Keratinocyte (primary cell): ENCODE data around the gene RANBP3L. TPM values are rescaled to one million over a fixed set of nuclear protein-coding genes. Genes with fewer than 3 reads are reported as not detected.

Experiments
- DNase-seq: peaks from one replicate; pipeline ENCODE4 v3.0.0-alpha.2; 2011; ENCODE audit warnings: low read depth, missing footprints, low spot score
- FAIRE-seq: peaks from 2 replicates; lab custom pipeline; 2011; peaks lifted over from hg19 to GRCh38; lab: Jason Lieb, UNC
- H2AFZ ChIP-seq: 2 replicates; pipeline ENCODE4 v1.6.0; 2012; ENCODE audit warnings: low read length, control low read depth, inconsistent platforms; ENCODE audit not compliant: control insufficient read depth
- H3K27ac ChIP-seq: 2 replicates; pipeline ENCODE4 v1.5.1; 2011; ENCODE audit warnings: low read length; ENCODE audit not compliant: control insufficient read depth, insufficient read depth
- H3K27me3 ChIP-seq: 3 replicates; pipeline ENCODE4 v1.6.0; 2011; ENCODE audit warnings: low read length; ENCODE audit not compliant: control insufficient read depth, insufficient read depth; ENCODE audit errors: extremely low read depth
- H3K36me3 ChIP-seq, 2 experiments: 2 replicates in 1 of 2; 3 replicates in 1 of 2; pipeline ENCODE4 v1.5.1; 2011; ENCODE audit warnings: low read length in 2 of 2, mild to moderate bottlenecking in 1 of 2; ENCODE audit not compliant: control insufficient read depth in 2 of 2, insufficient read depth in 2 of 2; ENCODE audit errors: extremely low read depth in 1 of 2
- H3K4me1 ChIP-seq: 3 replicates; pipeline ENCODE4 v1.5.1; 2011; ENCODE audit warnings: low read length; ENCODE audit not compliant: control insufficient read depth, insufficient read depth; ENCODE audit errors: extremely low read depth
- H3K4me2 ChIP-seq: 3 replicates; pipeline ENCODE4 v1.6.0; 2011; ENCODE audit warnings: low read depth, low read length; ENCODE audit not compliant: control insufficient read depth, insufficient read depth; ENCODE audit errors: extremely low read depth
- H3K4me3 ChIP-seq, 3 experiments: fragments of 200-600 bp in 1 of 3; sonication (generic) in 1 of 3; 2 replicates in 2 of 3; 3 replicates in 1 of 3; pipeline ENCODE4 v1.5.1; 2011 to 2016; ENCODE audit warnings: low read length in 3 of 3, mild to moderate bottlenecking in 3 of 3, control low read depth in 2 of 3, inconsistent platforms in 1 of 3, low read depth in 1 of 3, mixed read lengths in 1 of 3, mixed run types in 1 of 3, moderate library complexity in 1 of 3; ENCODE audit not compliant: control insufficient read depth in 2 of 3, insufficient read depth in 2 of 3; ENCODE audit errors: extremely low read depth in 1 of 3
- H3K79me2 ChIP-seq: 2 replicates; pipeline ENCODE4 v1.6.0; 2012; ENCODE audit warnings: low read length; ENCODE audit not compliant: control insufficient read depth, insufficient read depth
- H3K9ac ChIP-seq: 3 replicates; pipeline ENCODE4 v1.6.0; 2011; ENCODE audit warnings: low read length; ENCODE audit not compliant: control insufficient read depth, insufficient read depth; ENCODE audit errors: extremely low read depth
- H3K9me1 ChIP-seq: 3 replicates; pipeline ENCODE4 v1.6.0; 2011; ENCODE audit warnings: low read length; ENCODE audit not compliant: control insufficient read depth, insufficient read depth; ENCODE audit errors: extremely low read depth
- H3K9me3 ChIP-seq: 2 replicates; pipeline ENCODE4 v1.5.1; 2012; ENCODE audit warnings: low read depth, low read length; ENCODE audit not compliant: control insufficient read depth
- H4K20me1 ChIP-seq: 3 replicates; pipeline ENCODE4 v1.6.0; 2011; ENCODE audit warnings: low read length; ENCODE audit not compliant: control insufficient read depth, insufficient read depth; ENCODE audit errors: extremely low read depth
- EZH2 ChIP-seq: IDR thresholded peaks from one replicate; pipeline ENCODE4 v1.6.1; 2012; ENCODE audit warnings: inconsistent platforms, mild to moderate bottlenecking, low read length, moderate library complexity
- dilution Hi-C: fragments of 300-500 bp; cut with MboI; formaldehyde crosslinking; loops from one replicate; pipeline ENCODE4 v1.7.0; 2020; ENCODE audit warnings: low sequenced_read_pairs; ENCODE audit not compliant: extremely low pct_ligation_motif_present
- polyA minus RNA-seq, 3 experiments: library from RNA; depleted of rRNA, polyadenylated mRNA; stranded (reverse); fragments of >200 nt; gene quantifications; 1 replicate in 1 of 3; 2 replicates in 1 of 3; 3 replicates in 1 of 3; pipeline ENCODE4 v1.2.3, GENCODE V29; 2011
- polyA plus RNA-seq, 5 experiments: library from polyadenylated mRNA; depleted of rRNA in 3 of 5; stranded (reverse) in 3 of 5; stranded (forward) in 1 of 5; unstranded in 1 of 5; fragments of >200 nt; gene quantifications; 1 replicate in 1 of 5; 2 replicates in 3 of 5; 3 replicates in 1 of 5; pipeline versions ENCODE4 v1.2.1 to v1.2.3, GENCODE V29; 2011 to 2012; ENCODE audit warnings: missing spikeins in 2 of 5, low read depth in 1 of 5, low replicate concordance in 1 of 5
- TF ChIP-seq, protein P1 (sequence below), 3 experiments: IDR thresholded peaks in 1 of 3; conservative IDR thresholded peaks in 1 of 3; optimal IDR thresholded peaks in 1 of 3; 2 replicates in 2 of 3; 3 replicates in 1 of 3; pipeline versions ENCODE3 to v1.5.1; 2011; ENCODE audit warnings: low read length in 3 of 3, mild to moderate bottlenecking in 3 of 3, moderate library complexity in 2 of 3, control low read depth in 1 of 3, inconsistent platforms in 1 of 3; ENCODE audit not compliant: insufficient read depth in 2 of 3; ENCODE audit errors: extremely low read depth in 1 of 3

Gene RANBP3L
- not detected in 3 replicates for polyA plus RNA-seq
- not detected for polyA plus RNA-seq (2011; ENCODE audit: low read depth)
- not detected in 2 replicates for polyA plus RNA-seq (2011; cell fraction: cytosol; rRNA removed)
- not detected in 2 replicates for polyA plus RNA-seq (2011; cell fraction: nucleus; rRNA removed)
- not detected in 2 replicates for polyA plus RNA-seq (2012; ENCODE audit: low replicate concordance)
- polyA minus RNA-seq, result not detected in 3 replicates
- not detected for polyA minus RNA-seq (2011; cell fraction: cytosol; rRNA and poly(A)+ RNA removed)
- not detected in 2 replicates for polyA minus RNA-seq (2011; cell fraction: nucleus; rRNA and poly(A)+ RNA removed)

GRCh38 chr5:36301858-36302603 lies at the start of gene RANBP3L:
Gene RANBP3L, minus strand, starts transcription at chr5:36301902. Its CDS starts 486 bp downstream, at chr5:36301416.
- no peaks in the 10 kb centered on the region for H3K9me3 ChIP-seq
- no peaks in the 10 kb centered on the region for H4K20me1 ChIP-seq
- no peak within 1 kb of the TSS for H3K27ac ChIP-seq
- H3K4me1 ChIP-seq, result peaks cover 2% of the 10 kb centered on the region
- peak within 1 kb of the TSS; percentile 70 for H3K4me2 ChIP-seq
- H3K9me1 ChIP-seq, result no peaks in the 10 kb centered on the region
- TF ChIP-seq EZH2, result no peak
- TF ChIP-seq, protein P1, sequence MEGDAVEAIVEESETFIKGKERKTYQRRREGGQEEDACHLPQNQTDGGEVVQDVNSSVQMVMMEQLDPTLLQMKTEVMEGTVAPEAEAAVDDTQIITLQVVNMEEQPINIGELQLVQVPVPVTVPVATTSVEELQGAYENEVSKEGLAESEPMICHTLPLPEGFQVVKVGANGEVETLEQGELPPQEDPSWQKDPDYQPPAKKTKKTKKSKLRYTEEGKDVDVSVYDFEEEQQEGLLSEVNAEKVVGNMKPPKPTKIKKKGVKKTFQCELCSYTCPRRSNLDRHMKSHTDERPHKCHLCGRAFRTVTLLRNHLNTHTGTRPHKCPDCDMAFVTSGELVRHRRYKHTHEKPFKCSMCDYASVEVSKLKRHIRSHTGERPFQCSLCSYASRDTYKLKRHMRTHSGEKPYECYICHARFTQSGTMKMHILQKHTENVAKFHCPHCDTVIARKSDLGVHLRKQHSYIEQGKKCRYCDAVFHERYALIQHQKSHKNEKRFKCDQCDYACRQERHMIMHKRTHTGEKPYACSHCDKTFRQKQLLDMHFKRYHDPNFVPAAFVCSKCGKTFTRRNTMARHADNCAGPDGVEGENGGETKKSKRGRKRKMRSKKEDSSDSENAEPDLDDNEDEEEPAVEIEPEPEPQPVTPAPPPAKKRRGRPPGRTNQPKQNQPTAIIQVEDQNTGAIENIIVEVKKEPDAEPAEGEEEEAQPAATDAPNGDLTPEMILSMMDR (optimal IDR thresholded peaks at IDR 0.05 in 1 of 3, IDR thresholded peaks at IDR 0.05 in 1 of 3, conservative IDR thresholded peaks at IDR 0.05 in 1 of 3; ENCODE audit: extremely low read depth in 1 of 3, insufficient read depth in 2 of 3, low read length in 3 of 3), result no peak
- H3K4me3 ChIP-seq, result peak within 1 kb of the TSS in 1 of 3 experiments; percentile 51
- no peaks in the 10 kb centered on the region for H3K79me2 ChIP-seq
- H3K27me3 ChIP-seq, result no peaks in the 10 kb centered on the region
- dilution Hi-C loops, result no loop called here
- H3K36me3 ChIP-seq, result no peaks in the 10 kb centered on the region
- H3K9ac ChIP-seq, result no peak within 1 kb of the TSS
- FAIRE-seq, result no peak
- H2AFZ ChIP-seq, result peak within 1 kb of the TSS; percentile 42
- no peak for DNase-seq

- DNase-seq (no peak), FAIRE-seq (no peak)
- Histone ChIP-seq H3K9me1 (no peaks in the 10 kb centered on the region), H3K79me2 (no peaks in the 10 kb centered on the region), H2AFZ (no peak overlapping the region), H3K9me3 (no peaks in the 10 kb centered on the region), H3K4me1 (no peaks in the 10 kb centered on the region), H3K27ac (no peak overlapping the region), H3K4me3 (no peak overlapping the region), H3K36me3 (no peaks in the 10 kb centered on the region), H3K9ac (no peak overlapping the region), H4K20me1 (no peaks in the 10 kb centered on the region), H3K27me3 (no peaks in the 10 kb centered on the region), H3K4me2 (no peak overlapping the region)
- TF ChIP-seq EZH2, result no peak
- TF ChIP-seq, protein P1 (optimal IDR thresholded peaks at IDR 0.05 in 1 of 3, IDR thresholded peaks at IDR 0.05 in 1 of 3, conservative IDR thresholded peaks at IDR 0.05 in 1 of 3; ENCODE audit: extremely low read depth in 1 of 3, insufficient read depth in 2 of 3, low read length in 3 of 3), result no peak
- dilution Hi-C loops, result no loop called here
Measured at GRCh38 chr5:36346896-36347690, 45.4 kb upstream of the RANBP3L start.
